GM10266 (cell line): ENCODE measurements around the gene UBR4.
"Not testable (repeated sequence)": the region's sequence is repeated elsewhere in the genome, so short reads cannot be mapped to it uniquely, and the experiment has no call there.

ENCODE experiments used
- DNase-seq: peaks from one replicate; pipeline ENCODE4 v3.0.0; 2012; ENCODE audit errors: extremely low spot score
- CTCF ChIP-seq: IDR thresholded peaks from 2 replicates; pipeline ENCODE4 v1.5.1; 2012; ENCODE audit warnings: mild to moderate bottlenecking, low read depth; ENCODE audit not compliant: control insufficient read depth, insufficient read depth; ENCODE audit errors: missing control alignments

UBR4 gene

GRCh38 chr1:19229229-19229628, 19.2 kb upstream of the UBR4 start:
- TF ChIP-seq CTCF: no peak
- DNase-seq: no peak

- no peak for TF ChIP-seq CTCF
- DNase-seq: no peak
Measured at GRCh38 chr1:19222979-19223824, 13.1 kb upstream of the UBR4 start.

GRCh38 chr1:19222573-19222972, 12.5 kb upstream of the UBR4 start:
- TF ChIP-seq CTCF: no peak
- no peak for DNase-seq

- no peak for DNase-seq
- no peak for TF ChIP-seq CTCF
Measured at GRCh38 chr1:19220991-19221390, 10.9 kb upstream of the UBR4 start.

- no peak for TF ChIP-seq CTCF
- no peak for DNase-seq
Measured at GRCh38 chr1:19220080-19220846, 10.2 kb upstream of the UBR4 start.

GRCh38 chr1:19219451-19219850, 9.4 kb upstream of the UBR4 start:
- DNase-seq: no peak
- TF ChIP-seq CTCF: no peak

- DNase-seq: not testable (repeated sequence)
Measured at GRCh38 chr1:19216585-19216984, 6.5 kb upstream of the UBR4 start.
